Psoas muscle (tissue), 8 donors: ENCODE measurements around the gene AUTS2. TPM values are rescaled to one million over a fixed set of nuclear protein-coding genes. Genes with fewer than 3 reads are reported as not detected.

Experiments
- ATAC-seq, 4 donors: fragments of 200-7000 bp; cut with Tn5 transposase; one replicate each; pipeline ENCODE4 v1.9.1; 2020; ENCODE audit warnings: moderate library complexity in 3 of 4, mild to moderate bottlenecking in 2 of 4
- DNase-seq, 2 donors: peaks; one replicate each; pipeline ENCODE4 v3.0.0-alpha.2; 2020
- H3K27ac ChIP-seq: fragments of 200-600 bp; one replicate; pipeline ENCODE4 v1.8.0; 2022
- H3K27me3 ChIP-seq, 3 donors: fragments of 200-600 bp in 1 of 3; one replicate each; pipeline versions ENCODE4 v1.6.1 to v1.8.0; 2013 to 2022; ENCODE audit warnings: low read length in 2 of 3, mild to moderate bottlenecking in 2 of 3, moderate library complexity in 1 of 3; ENCODE audit not compliant: insufficient read depth in 3 of 3
- H3K36me3 ChIP-seq, 2 donors: fragments of 200-600 bp in 1 of 2; one replicate each; pipeline versions ENCODE4 v1.6.1 to v1.8.0; 2013 to 2022; ENCODE audit warnings: low read depth in 1 of 2, mild to moderate bottlenecking in 1 of 2, moderate library complexity in 1 of 2; ENCODE audit not compliant: insufficient read depth in 1 of 2
- H3K4me1 ChIP-seq: fragments of 200-600 bp; one replicate; pipeline ENCODE4 v1.8.0; 2022
- H3K4me3 ChIP-seq: fragments of 200-600 bp; one replicate; pipeline ENCODE4 v1.8.0; 2022; ENCODE audit warnings: mild to moderate bottlenecking
- H3K9me3 ChIP-seq: fragments of 200-600 bp; one replicate; pipeline ENCODE4 v1.8.0; 2022
- CTCF ChIP-seq: fragments of 200-600 bp; IDR thresholded peaks from one replicate; pipeline ENCODE4 v1.8.0; 2022; ENCODE audit warnings: antibody characterized with exemption
- WGBS, 3 donors: extraction: QIAGEN DNeasy Blood & Tissue Kit; methylation state at CpG; one replicate each; pipeline versions ENCODE4 v1.1.6 to v1.1.7; 2013; 5-methylcytosine and 5-hydroxymethylcytosine counted together
- intact Hi-C, 2 donors: fragments of 100-400 bp; cut with DNase I; formaldehyde crosslinking; loops; one replicate each; pipeline versions ENCODE4 v1.11.0 to v1.14.2; 2022
- polyA plus RNA-seq, 3 donors: library from polyadenylated mRNA; stranded (reverse); fragments of 200-250 nt; gene quantifications; one replicate each; pipeline ENCODE4 v1.2.3, GENCODE V29; 2013
- total RNA-seq, 4 donors: library from RNA; stranded (reverse); fragmentation: NEBNext Ultra II Directional in 2 of 4; extraction: Animal tissue kit (Norgen Biotek cat#: 25700) in 2 of 4; gene quantifications; one replicate each; pipeline versions ENCODE4 v1.2.1 to v1.2.4, GENCODE V29; 2021 to 2023
- donor health status: healthy with polysubstance abuse.
- donor health status: DM: no; HTN: no; CAD: no; lungs with moderate emphysema.
- donor health status: Bipolar disorder and iron deficiency.
- donor health status: healthy.
- donor health status: DM: yes; HTN: yes; CAD: no.
- donor health status: DM: no; HTN: no; CAD: no.
- donor health status: DM: no; HTN: no; CAD: no.
- donor health status: DM: yes; HTN: yes; CAD: no.

AUTS2 gene
- total and polyA plus RNA-seq, 7 donors: 5.0 to 33.5 (median 14.3) TPM

- intact Hi-C loops: no loop called here
Observed at GRCh38 chr7:69699931-69700330, 101.7 kb downstream of the AUTS2 start.

DNA sequence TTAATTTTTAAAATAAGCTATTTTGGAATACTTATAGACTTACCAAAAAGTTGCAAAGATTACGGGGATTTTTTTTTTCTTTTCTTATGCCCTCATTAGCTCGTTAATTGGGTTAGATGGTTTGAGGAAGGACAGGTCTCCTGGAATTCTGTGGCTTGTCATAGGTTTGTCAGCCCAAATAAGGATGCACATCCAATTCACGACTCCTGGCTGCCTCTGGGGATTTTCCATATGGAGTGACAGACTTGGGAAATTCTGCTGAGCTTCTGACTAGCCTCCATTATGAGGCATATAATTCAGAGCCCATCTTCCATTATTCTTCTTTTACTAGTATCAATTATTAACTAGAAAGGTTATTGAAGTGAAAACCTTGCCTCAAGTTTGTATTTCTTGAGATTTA, 102.1 kb downstream of the AUTS2 start:
- Histone ChIP-seq H3K36me3 (no peaks in the 10 kb centered on the region), H3K4me3 (no peak overlapping the region), H3K27ac (no peak overlapping the region), H3K27me3 (no peaks in the 10 kb centered on the region), H3K9me3 (no peaks in the 10 kb centered on the region), H3K4me1 (no peaks in the 10 kb centered on the region)
- intact Hi-C loops: no loop called here
- TF ChIP-seq CTCF: no peak
- ATAC-seq: no peak
- WGBS, 3 donors: 79 to 83% (median 81%) methylated on average over 3 of the region's 3 CpGs
- DNase-seq: no peak

More at GRCh38 chr7:69699931-69700330, 101.7 kb downstream of the AUTS2 start:
- ATAC-seq (no peak), DNase-seq (no peak)
- no peak overlapping the region for H3K4me3 ChIP-seq
- 72 to 85% (median 83%) methylated on average over 2 of the region's 2 CpGs for WGBS, 3 donors
- H3K36me3 ChIP-seq: no peaks in the 10 kb centered on the region
- no peaks in the 10 kb centered on the region for H3K4me1 ChIP-seq
- H3K9me3 ChIP-seq: no peaks in the 10 kb centered on the region
- no peak overlapping the region for H3K27ac ChIP-seq
- no peaks in the 10 kb centered on the region for H3K27me3 ChIP-seq
- no peak for TF ChIP-seq CTCF

DNA sequence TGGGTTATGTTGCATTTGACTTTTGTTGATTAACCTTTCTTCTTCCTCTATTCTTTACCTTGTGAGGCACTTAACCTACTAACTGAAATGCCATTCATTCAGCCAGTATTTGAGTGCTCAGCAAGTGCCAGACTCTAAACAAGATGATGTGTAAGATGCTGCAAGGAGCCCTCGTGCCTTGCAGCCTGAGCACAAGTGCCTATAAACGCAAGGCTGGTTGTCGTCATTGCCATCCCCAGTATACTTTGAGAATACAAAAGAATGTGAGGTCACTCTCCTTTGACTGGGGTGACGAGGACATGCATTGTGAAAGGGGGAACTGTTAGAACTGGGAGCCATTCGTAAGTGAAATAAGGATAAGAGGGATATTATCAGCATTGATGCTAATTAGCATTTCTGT, 103.0 kb downstream of the AUTS2 start:
- Histone ChIP-seq H3K27me3 (no peaks in the 10 kb centered on the region), H3K36me3 (no peaks in the 10 kb centered on the region), H3K27ac (no peak overlapping the region), H3K4me1 (no peaks in the 10 kb centered on the region), H3K4me3 (no peak overlapping the region), H3K9me3 (no peaks in the 10 kb centered on the region)
- DNase-seq (no peak), ATAC-seq (no peak)
- intact Hi-C loops: no loop called here
- WGBS, 3 donors: 91 to 97% (median 93%) methylated on average over 5 of the region's 5 CpGs
- TF ChIP-seq CTCF: no peak

DNA sequence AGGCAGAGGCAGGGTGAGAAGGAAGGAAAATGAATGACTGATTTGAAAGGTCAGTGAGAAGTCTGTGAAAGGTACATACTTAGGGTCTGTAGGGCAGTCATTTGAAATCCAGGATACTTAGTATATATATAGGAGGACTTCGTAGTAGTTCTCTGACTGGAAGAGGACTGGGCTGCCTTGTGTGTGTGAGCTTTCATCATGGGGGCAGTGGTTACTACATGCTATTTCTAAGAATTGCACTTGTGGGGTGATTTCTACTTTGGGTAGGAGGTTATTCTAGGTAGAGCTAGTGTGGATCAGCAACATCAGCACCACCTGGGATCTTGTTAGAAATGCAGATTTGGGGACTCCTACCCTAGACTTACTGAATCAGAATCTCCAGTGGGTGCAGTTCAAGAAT, 104.1 kb downstream of the AUTS2 start:
- intact Hi-C loops: no loop called here
- no peak for ATAC-seq
- WGBS, 3 donors: 91 to 96% (median 93%) methylated on average over 1 of the region's 1 CpG

More for the DNA sequence above, 104.1 kb downstream of the AUTS2 start:
- no peaks in the 10 kb centered on the region for H3K27me3 ChIP-seq
- no peaks in the 10 kb centered on the region for H3K36me3 ChIP-seq
- no peaks in the 10 kb centered on the region for H3K4me1 ChIP-seq
- H3K4me3 ChIP-seq: no peak overlapping the region
- H3K27ac ChIP-seq: no peak overlapping the region
- no peaks in the 10 kb centered on the region for H3K9me3 ChIP-seq
- no peak for TF ChIP-seq CTCF
- DNase-seq: no peak
